Measurements from ENCODE around the gene HTRA3.

Gene HTRA3

DNA sequence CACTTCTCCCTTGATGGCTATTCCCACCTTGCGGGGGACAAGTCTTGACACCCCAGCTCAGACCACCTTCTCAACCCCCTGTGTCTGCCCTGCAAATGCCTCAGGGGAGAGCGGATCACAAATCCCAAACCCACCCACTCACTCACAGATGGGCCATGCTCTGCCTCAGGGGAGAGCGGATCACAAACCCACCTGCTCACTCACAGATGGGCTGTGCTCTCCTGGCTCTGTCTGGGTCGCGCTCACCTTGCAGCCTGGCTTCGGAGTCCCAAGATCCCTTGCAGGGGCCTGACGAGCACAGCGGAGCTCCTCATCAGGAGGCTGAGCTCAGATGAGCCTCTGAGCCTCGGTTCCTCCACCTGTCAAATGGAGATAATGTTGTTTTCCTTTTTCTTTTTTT is 38.6 kb downstream of the HTRA3 start:
- Mint-ChIP-seq H3K27ac (no peak overlapping the region), H3K36me3 (ENCODE audit: low read depth) (peaks cover 3% of the 10 kb centered on the region), H3K4me1 (ENCODE audit: low read depth) (peaks cover 4% of the 10 kb centered on the region), H3K9me3 (peaks cover 3% of the 10 kb centered on the region), H3K27me3 (peaks cover 4% of the 10 kb centered on the region), H3K4me3 (no peak overlapping the region)

DNA sequence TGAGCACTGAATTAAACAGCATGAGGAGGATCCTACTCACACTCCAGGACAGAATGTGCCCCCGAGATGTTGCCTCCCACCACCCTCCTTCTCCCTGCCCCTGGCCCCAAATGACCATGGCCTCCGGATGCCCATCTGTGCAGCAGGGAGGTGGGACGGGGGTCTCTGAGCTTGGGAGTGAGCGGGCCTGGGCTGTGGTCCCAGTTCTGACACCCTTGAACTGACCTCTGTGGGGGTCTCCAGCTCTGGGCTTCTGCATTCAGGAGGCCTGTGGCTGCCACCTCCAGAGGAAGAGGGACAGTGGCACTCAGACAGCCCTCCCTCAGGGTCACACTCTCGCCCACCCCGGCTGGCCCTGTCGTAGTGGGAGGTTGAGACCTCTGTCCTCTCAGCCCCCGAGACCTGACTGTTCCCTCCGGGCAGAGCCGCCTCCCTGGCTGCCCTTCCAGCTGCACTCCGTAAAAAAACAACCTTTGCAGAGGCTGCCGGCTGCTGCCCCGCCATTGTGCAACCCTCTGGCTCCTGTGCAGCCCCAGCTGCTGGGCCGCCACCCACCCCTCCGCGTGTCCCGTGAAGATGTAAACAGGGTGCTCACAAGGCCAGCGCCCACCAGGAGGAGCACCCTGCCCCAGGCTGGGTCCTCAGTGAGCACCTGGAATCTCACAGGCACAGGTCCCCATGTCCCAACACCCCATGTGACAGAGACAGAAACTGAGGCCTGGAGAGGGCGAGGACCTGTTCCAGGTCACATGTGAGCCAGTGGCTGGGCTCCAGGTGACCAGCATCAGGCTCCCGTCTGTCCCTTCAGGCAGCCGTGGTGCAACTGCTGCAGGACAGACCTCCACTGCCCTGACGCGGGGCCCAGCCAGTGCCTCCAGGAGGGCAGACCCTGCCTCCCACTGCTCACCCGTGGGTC is 39.6 kb downstream of the HTRA3 start:
- H3K9me3 Mint-ChIP-seq, result peaks cover 3% of the 10 kb centered on the region
- H3K36me3 Mint-ChIP-seq (ENCODE audit: low read depth), result no peaks in the 10 kb centered on the region
- peaks cover 3% of the 10 kb centered on the region for H3K27me3 Mint-ChIP-seq
- H3K27ac Mint-ChIP-seq, result no peak overlapping the region
- H3K4me3 Mint-ChIP-seq, result no peak overlapping the region
- no peaks in the 10 kb centered on the region for H3K4me1 Mint-ChIP-seq (ENCODE audit: low read depth)

- Mint-ChIP-seq H3K27me3 (peaks cover 3% of the 10 kb centered on the region), H3K4me3 (no peak overlapping the region), H3K4me1 (ENCODE audit: low read depth) (no peaks in the 10 kb centered on the region), H3K27ac (no peak overlapping the region), H3K9me3 (peaks cover 3% of the 10 kb centered on the region), H3K36me3 (ENCODE audit: low read depth) (no peaks in the 10 kb centered on the region)
Observed at GRCh38 chr4:8310306-8310705, 40.8 kb downstream of the HTRA3 start.

GRCh38 chr4:8311101-8312068 is 41.8 kb downstream of the HTRA3 start:
- Mint-ChIP-seq H3K9me3 (peaks cover 3% of the 10 kb centered on the region), H3K36me3 (ENCODE audit: low read depth) (no peaks in the 10 kb centered on the region), H3K27ac (no peak overlapping the region), H3K27me3 (peaks cover 3% of the 10 kb centered on the region), H3K4me3 (no peak overlapping the region), H3K4me1 (ENCODE audit: low read depth) (no peaks in the 10 kb centered on the region)

GRCh38 chr4:8312069-8312445 is 42.5 kb downstream of the HTRA3 start:
- Mint-ChIP-seq H3K27ac (no peak overlapping the region), H3K27me3 (peaks cover 3% of the 10 kb centered on the region), H3K4me3 (no peak overlapping the region), H3K9me3 (peaks cover 3% of the 10 kb centered on the region), H3K36me3 (ENCODE audit: low read depth) (no peaks in the 10 kb centered on the region), H3K4me1 (ENCODE audit: low read depth) (no peaks in the 10 kb centered on the region)

- no peaks in the 10 kb centered on the region for H3K4me1 Mint-ChIP-seq (ENCODE audit: low read depth)
- H3K27me3 Mint-ChIP-seq, result peaks cover 3% of the 10 kb centered on the region
- no peak overlapping the region for H3K4me3 Mint-ChIP-seq
- peaks cover 3% of the 10 kb centered on the region for H3K9me3 Mint-ChIP-seq
- H3K36me3 Mint-ChIP-seq (ENCODE audit: low read depth), result no peaks in the 10 kb centered on the region
- H3K27ac Mint-ChIP-seq, result no peak overlapping the region
Observed at GRCh38 chr4:8312976-8313375, 43.4 kb downstream of the HTRA3 start.

DNA sequence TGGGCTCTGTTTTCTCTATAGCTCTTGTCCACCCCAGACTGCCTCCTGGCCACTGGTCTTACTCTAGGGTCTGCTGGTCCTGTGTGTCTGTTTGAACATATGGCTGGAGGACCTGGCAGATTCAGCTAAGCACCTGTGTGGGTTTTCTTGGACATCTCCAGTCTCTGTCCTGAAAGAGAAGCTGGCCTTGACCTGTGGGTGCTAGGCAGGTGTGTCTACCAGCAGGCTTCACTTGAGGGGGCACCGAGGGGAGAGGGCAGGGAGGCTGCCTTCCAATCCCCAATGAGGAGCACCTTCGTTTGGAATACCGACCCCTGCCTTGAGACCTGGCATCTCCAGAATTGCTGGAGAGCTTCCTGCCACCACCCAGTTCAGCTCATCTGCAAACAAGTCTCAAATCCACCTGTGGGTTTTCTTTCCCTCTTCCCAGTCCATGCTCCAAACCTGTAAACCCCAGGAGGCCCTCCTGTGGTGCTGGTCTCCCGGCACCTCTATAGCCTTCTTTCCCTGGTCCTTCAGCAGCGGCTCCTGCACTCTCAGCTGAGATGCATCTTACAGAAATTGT is 45.2 kb downstream of the HTRA3 start:
- no peaks in the 10 kb centered on the region for H3K36me3 Mint-ChIP-seq (ENCODE audit: low read depth)
- H3K9me3 Mint-ChIP-seq, result peaks cover 3% of the 10 kb centered on the region
- H3K27me3 Mint-ChIP-seq, result peaks cover 3% of the 10 kb centered on the region

DNA sequence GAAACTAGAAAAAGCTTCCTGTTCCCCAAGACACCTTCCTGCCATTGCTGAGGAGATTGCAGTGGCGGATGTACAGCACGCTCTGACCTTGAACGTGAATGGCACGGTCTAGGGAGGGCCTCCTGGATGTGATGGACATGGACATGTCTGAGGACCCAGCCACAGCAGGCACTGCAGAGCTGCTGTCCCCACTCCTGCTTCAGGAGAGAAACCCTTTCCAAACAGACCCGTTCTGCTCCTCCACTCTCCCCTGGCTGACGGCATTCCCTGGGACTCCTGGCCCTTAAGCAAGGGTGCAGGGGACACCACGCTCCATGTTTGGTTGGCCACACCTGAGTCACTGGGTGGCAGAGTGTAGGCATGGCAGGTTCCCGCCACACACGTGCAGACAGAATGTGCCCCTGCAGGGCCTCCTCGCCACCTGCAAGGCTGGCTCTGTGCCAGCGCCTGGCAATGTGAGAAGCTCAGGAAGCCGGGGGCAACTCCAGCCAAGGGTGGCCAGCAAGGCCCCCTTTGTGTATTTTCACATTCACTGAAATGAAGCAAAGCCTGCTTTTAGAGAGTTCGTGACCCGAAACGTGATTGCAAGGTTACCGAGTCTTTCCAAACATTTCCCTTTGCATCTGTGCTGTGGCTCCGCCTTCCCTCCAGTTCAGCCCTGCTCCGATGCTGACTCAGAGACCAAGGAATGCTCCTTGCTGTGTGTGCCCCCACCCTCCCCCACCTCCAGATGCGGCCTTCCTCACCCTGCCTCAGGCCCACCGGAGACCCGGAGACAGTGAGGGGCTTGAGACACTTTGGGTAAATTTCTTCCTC is 46.1 kb downstream of the HTRA3 start:
- Mint-ChIP-seq H3K4me1 (ENCODE audit: low read depth) (no peaks in the 10 kb centered on the region), H3K9me3 (peaks cover 3% of the 10 kb centered on the region), H3K36me3 (ENCODE audit: low read depth) (no peaks in the 10 kb centered on the region), H3K27me3 (peaks cover 3% of the 10 kb centered on the region), H3K27ac (no peak overlapping the region), H3K4me3 (no peak overlapping the region)

More for the DNA sequence above, 45.2 kb downstream of the HTRA3 start:
- Mint-ChIP-seq H3K27ac (no peak overlapping the region), H3K4me1 (ENCODE audit: low read depth) (no peaks in the 10 kb centered on the region), H3K4me3 (no peak overlapping the region)

- Mint-ChIP-seq H3K9me3 (peaks cover 3% of the 10 kb centered on the region), H3K36me3 (ENCODE audit: low read depth) (no peaks in the 10 kb centered on the region), H3K27me3 (peaks cover 3% of the 10 kb centered on the region), H3K4me1 (ENCODE audit: low read depth) (no peaks in the 10 kb centered on the region), H3K27ac (no peak overlapping the region), H3K4me3 (no peak overlapping the region)
Observed at GRCh38 chr4:8316251-8316771, 46.8 kb downstream of the HTRA3 start.

DNA sequence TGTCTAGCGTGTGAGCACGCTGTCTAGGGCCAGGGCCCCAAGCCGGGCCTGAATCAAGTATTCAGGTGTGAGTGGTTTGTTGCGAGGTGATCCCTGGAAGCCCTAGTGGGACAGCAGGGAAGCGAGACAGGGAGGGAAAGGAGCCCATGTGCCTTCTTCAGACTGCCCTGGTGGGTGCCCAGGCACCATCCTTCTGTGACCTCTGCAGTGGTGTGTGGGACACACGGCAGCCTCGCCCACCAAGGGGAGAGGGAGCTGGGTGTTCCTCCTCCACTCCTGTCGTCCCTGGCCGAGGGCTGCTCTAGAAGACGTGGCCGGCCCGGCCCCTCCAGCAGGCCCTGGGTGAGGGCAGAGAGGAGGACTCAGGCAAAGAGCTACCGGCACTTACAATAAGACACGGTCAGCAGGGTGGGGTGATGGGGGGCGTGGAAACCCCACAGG is 47.4 kb downstream of the HTRA3 start:
- Mint-ChIP-seq H3K27me3 (peaks cover 3% of the 10 kb centered on the region), H3K36me3 (ENCODE audit: low read depth) (no peaks in the 10 kb centered on the region), H3K27ac (no peak overlapping the region), H3K4me1 (ENCODE audit: low read depth) (no peaks in the 10 kb centered on the region), H3K4me3 (no peak overlapping the region), H3K9me3 (peaks cover 3% of the 10 kb centered on the region)

DNA sequence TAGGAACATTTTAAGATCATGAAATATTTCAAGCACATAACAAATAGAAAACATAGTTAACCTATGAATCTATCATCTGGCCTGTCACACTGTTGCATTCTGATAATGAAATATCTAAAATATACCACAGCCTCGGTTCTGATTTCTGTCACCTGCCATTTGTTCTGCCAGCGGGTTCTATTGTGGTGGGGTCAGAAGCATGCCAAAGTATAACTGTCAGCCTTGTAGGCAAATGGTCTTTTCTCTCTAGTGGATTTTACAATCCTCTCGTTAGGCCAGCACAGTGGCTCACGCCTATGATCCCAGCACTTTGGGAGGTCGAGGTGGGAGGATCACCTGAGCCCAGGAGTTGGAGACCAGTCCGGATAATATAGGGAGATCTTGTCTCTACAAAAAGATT is 47.9 kb downstream of the HTRA3 start:
- Mint-ChIP-seq H3K27ac (no peak overlapping the region), H3K27me3 (peaks cover 3% of the 10 kb centered on the region), H3K4me3 (no peak overlapping the region), H3K36me3 (ENCODE audit: low read depth) (no peaks in the 10 kb centered on the region), H3K4me1 (ENCODE audit: low read depth) (no peaks in the 10 kb centered on the region), H3K9me3 (peaks cover 3% of the 10 kb centered on the region)

GRCh38 chr4:8318509-8318908 is 49.0 kb downstream of the HTRA3 start:
- H3K4me1 Mint-ChIP-seq (ENCODE audit: low read depth), result no peaks in the 10 kb centered on the region
- no peak overlapping the region for H3K27ac Mint-ChIP-seq
- peaks cover 3% of the 10 kb centered on the region for H3K27me3 Mint-ChIP-seq
- no peak overlapping the region for H3K4me3 Mint-ChIP-seq
- H3K9me3 Mint-ChIP-seq, result peaks cover 3% of the 10 kb centered on the region
- no peaks in the 10 kb centered on the region for H3K36me3 Mint-ChIP-seq (ENCODE audit: low read depth)

GRCh38 chr4:8319061-8319460 is 49.5 kb downstream of the HTRA3 start:
- Mint-ChIP-seq H3K4me3 (no peak overlapping the region), H3K9me3 (no peaks in the 10 kb centered on the region), H3K27me3 (no peaks in the 10 kb centered on the region), H3K4me1 (ENCODE audit: low read depth) (no peaks in the 10 kb centered on the region), H3K36me3 (ENCODE audit: low read depth) (no peaks in the 10 kb centered on the region), H3K27ac (no peak overlapping the region)

Measured in stimulated activated naive CD8-positive, alpha-beta T cell treated with anti-CD3 and anti-CD28 coated beads, Interleukin-15, Interleukin-2, amounts not matched to agents 100 ng/mL and 50 ng/mL, for 24 hours (primary cell).